KMS-11 (cell line): ENCODE data around the gene NRN1.

ENCODE experiments used
- H2AFZ ChIP-seq: fragments of 200-600 bp; sonication (generic); 2 replicates; pipeline ENCODE4 v1.6.1; 2016; ENCODE audit warnings: antibody characterized with exemption, mixed run types, low read depth
- H3K27ac ChIP-seq: fragments of 200-600 bp; sonication (generic); 2 replicates; pipeline ENCODE4 v1.6.1; 2016; ENCODE audit warnings: mild to moderate bottlenecking, mixed run types
- H3K27me3 ChIP-seq: fragments of 200-600 bp; sonication (generic); 2 replicates; pipeline ENCODE4 v1.6.1; 2017; ENCODE audit warnings: mild to moderate bottlenecking, low read depth, mixed run types, moderate library complexity; ENCODE audit not compliant: insufficient read depth
- H3K36me3 ChIP-seq: fragments of 200-600 bp; sonication (generic); 2 replicates; pipeline ENCODE4 v1.6.1; 2017; ENCODE audit warnings: mild to moderate bottlenecking, mixed run types; ENCODE audit not compliant: insufficient read depth
- H3K4me1 ChIP-seq: fragments of 200-600 bp; sonication (generic); 2 replicates; pipeline ENCODE4 v1.6.1; 2016; ENCODE audit warnings: mild to moderate bottlenecking, low read depth, mixed run types; ENCODE audit not compliant: poor library complexity, severe bottlenecking
- H3K4me2 ChIP-seq: fragments of 200-600 bp; sonication (generic); 2 replicates; pipeline ENCODE4 v1.7.0; 2016; ENCODE audit warnings: mild to moderate bottlenecking, mixed run types
- H3K4me3 ChIP-seq: fragments of 200-600 bp; sonication (generic); IDR thresholded peaks from 2 replicates; pipeline ENCODE4 v1.6.1; 2017; ENCODE audit warnings: low read depth, low read length, mixed read lengths; ENCODE audit not compliant: insufficient read depth
- H3K79me2 ChIP-seq: fragments of 200-600 bp; sonication (generic); 2 replicates; pipeline ENCODE4 v1.6.1; 2016; ENCODE audit warnings: low read depth, mixed run types; ENCODE audit not compliant: insufficient read depth
- H3K9ac ChIP-seq: fragments of 200-600 bp; sonication (generic); 2 replicates; pipeline ENCODE4 v1.6.1; 2016; ENCODE audit warnings: mild to moderate bottlenecking, mixed run types
- H4K20me1 ChIP-seq: fragments of 200-600 bp; sonication (generic); 2 replicates; pipeline ENCODE4 v1.6.1; 2016; ENCODE audit warnings: mild to moderate bottlenecking, mixed run types; ENCODE audit not compliant: insufficient read depth
- TF ChIP-seq, protein P1 (sequence below): fragments of 200-600 bp; sonication (generic); conservative IDR thresholded peaks from 2 replicates; pipeline ENCODE4 v1.6.1; 2017; ENCODE audit warnings: low read depth, mild to moderate bottlenecking, antibody characterized with exemption, low read length, moderate library complexity, mixed read lengths

Gene NRN1

DNA sequence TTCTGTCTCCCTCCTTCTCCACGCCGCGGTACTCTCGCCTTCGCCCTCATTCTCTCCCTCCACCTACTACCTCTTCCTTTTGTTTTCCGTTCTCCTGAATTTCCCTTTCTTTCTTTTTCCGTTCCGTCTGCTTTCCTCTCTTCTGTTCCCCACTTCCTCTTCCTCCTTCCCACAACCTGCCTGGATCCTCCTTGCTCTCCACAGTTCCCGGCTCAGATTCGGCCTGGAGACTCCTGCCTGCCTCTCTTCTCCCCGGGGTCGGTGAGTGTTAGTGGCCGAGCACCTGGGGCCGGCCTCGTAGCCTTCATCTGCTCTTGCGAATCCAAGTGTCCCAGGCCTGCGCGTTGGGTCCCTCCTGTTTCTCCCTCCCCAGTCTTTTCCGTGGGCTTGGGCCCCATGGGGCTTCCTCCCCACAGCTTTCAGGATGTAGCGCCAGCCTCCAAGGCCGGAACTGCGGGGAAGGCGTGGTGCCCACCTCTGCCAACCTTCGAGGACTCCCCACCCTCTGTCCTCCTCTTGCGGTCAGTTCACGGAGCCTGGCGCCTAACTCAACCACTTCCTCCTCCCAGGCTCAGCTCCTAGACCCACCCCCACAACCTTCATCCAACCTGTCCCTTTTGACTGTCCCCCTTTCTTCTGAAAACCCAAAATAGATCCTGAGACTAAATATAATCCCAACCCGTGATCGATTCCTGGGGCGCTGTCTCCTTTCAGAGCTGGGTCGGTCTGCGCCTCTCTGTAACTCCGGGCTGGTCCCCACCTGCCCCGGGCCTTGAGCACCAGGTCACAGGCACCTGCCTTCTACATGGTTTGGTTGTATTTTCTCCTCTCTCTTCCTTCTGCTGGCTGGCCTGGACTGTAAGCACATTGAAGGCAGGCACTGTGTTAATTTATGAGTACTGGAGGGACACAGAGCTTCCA, 6.8 kb downstream of the NRN1 start:
- Histone ChIP-seq H3K27me3 (peaks cover 10% of the 10 kb centered on the region), H3K4me2 (no peak overlapping the region), H3K4me1 (peaks cover 8% of the 10 kb centered on the region), H3K9ac (no peak overlapping the region), H2AFZ (no peak overlapping the region), H3K36me3 (no peaks in the 10 kb centered on the region), H3K79me2 (no peaks in the 10 kb centered on the region), H3K4me3 (no peak overlapping the region), H4K20me1 (no peaks in the 10 kb centered on the region), H3K27ac (no peak overlapping the region)
- TF ChIP-seq, protein P1, sequence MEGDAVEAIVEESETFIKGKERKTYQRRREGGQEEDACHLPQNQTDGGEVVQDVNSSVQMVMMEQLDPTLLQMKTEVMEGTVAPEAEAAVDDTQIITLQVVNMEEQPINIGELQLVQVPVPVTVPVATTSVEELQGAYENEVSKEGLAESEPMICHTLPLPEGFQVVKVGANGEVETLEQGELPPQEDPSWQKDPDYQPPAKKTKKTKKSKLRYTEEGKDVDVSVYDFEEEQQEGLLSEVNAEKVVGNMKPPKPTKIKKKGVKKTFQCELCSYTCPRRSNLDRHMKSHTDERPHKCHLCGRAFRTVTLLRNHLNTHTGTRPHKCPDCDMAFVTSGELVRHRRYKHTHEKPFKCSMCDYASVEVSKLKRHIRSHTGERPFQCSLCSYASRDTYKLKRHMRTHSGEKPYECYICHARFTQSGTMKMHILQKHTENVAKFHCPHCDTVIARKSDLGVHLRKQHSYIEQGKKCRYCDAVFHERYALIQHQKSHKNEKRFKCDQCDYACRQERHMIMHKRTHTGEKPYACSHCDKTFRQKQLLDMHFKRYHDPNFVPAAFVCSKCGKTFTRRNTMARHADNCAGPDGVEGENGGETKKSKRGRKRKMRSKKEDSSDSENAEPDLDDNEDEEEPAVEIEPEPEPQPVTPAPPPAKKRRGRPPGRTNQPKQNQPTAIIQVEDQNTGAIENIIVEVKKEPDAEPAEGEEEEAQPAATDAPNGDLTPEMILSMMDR = no peak

- Histone ChIP-seq H3K36me3 (no peaks in the 10 kb centered on the region), H4K20me1 (no peaks in the 10 kb centered on the region), H3K9ac (no peak overlapping the region), H3K27ac (no peak overlapping the region), H2AFZ (no peak overlapping the region), H3K79me2 (no peaks in the 10 kb centered on the region), H3K4me1 (peaks cover 8% of the 10 kb centered on the region), H3K4me3 (no peak overlapping the region), H3K4me2 (no peak overlapping the region), H3K27me3 (peaks cover under 1% of the 10 kb centered on the region; the same call in 1 of the 2 replicates)
- TF ChIP-seq, protein P1 = no peak
Observed at GRCh38 chr6:5998711-5999687, 7.7 kb downstream of the NRN1 start.

DNA sequence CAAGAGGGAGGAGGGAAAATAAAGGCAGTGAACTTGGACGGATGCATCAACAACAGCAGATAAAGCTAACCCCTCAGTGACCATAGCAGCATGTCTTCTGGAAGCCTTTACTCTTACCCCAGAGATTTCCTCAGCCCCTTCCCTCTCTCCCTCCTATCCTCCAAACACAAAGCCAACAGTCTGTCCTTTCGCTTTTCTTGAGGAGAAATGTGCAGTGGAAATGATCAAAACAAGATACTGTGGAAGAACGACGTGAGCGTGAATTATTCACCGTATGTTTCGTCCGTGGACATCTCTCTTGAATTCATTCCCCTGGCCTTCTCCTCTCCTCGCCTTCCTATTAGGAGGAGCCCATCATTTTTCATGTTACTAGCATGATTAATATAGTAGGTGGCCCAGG, 8.5 kb downstream of the NRN1 start:
- Histone ChIP-seq H3K36me3 (no peaks in the 10 kb centered on the region), H3K4me3 (no peak overlapping the region), H3K27ac (no peak overlapping the region), H2AFZ (peak overlapping the region; percentile 78; the same call in 1 of the 2 replicates), H3K27me3 (no peaks in the 10 kb centered on the region; the same call in 1 of the 2 replicates), H4K20me1 (no peaks in the 10 kb centered on the region), H3K9ac (no peak overlapping the region), H3K4me2 (0 out of 2 replicates have a peak overlapping the region, but pooled peaks have one; percentile 91), H3K79me2 (no peaks in the 10 kb centered on the region), H3K4me1 (peaks cover 8% of the 10 kb centered on the region)
- TF ChIP-seq, protein P1 = no peak

GRCh38 chr6:5997420-5997987, 9.2 kb downstream of the NRN1 start:
- no peak overlapping the region for H3K4me3 ChIP-seq
- TF ChIP-seq, protein P1 = no peak
- H3K27ac ChIP-seq = peak overlapping the region; percentile 35; the same call in 1 of the 2 replicates
- H2AFZ ChIP-seq = peak overlapping the region; percentile 78
- H3K36me3 ChIP-seq = no peaks in the 10 kb centered on the region
- H3K4me1 ChIP-seq = peaks cover 8% of the 10 kb centered on the region
- no peaks in the 10 kb centered on the region for H3K79me2 ChIP-seq
- H3K4me2 ChIP-seq = peak overlapping the region; percentile 91
- H4K20me1 ChIP-seq = no peaks in the 10 kb centered on the region
- H3K27me3 ChIP-seq = no peaks in the 10 kb centered on the region; the same call in 1 of the 2 replicates
- H3K9ac ChIP-seq = peak overlapping the region; percentile 66
